Brain microvascular endothelial cell (primary cell): ENCODE results near the gene CCDC85B.

Experiments
- DNase-seq: peaks from one replicate; pipeline ENCODE4 v3.0.0-alpha.2; 2020
- H3K27ac ChIP-seq: fragments of 250-450 bp; sonication (Bioruptor Pico); 2 replicates; pipeline ENCODE4 v1.5.1; 2020; ENCODE audit warnings: mild to moderate bottlenecking, moderate library complexity
- H3K27me3 ChIP-seq: fragments of 250-450 bp; sonication (Bioruptor Pico); replicated peaks from 2 replicates; pipeline ENCODE4 v1.5.1; 2020; ENCODE audit warnings: mild to moderate bottlenecking
- H3K36me3 ChIP-seq: fragments of 250-450 bp; sonication (Bioruptor Pico); replicated peaks from 2 replicates; pipeline ENCODE4 v1.5.1; 2020; ENCODE audit warnings: mild to moderate bottlenecking
- H3K4me3 ChIP-seq: 2 replicates; pipeline ENCODE4 v1.5.1; 2011; ENCODE audit warnings: low read depth, mild to moderate bottlenecking, control low read depth, low read length, moderate library complexity
- in situ Hi-C: cut with HindIII; loops from 2 replicates; pipeline ENCODE4 v1.10.0; 2017; ENCODE audit warnings: low sequenced_read_pairs, low pct_ligation_motif_present
- TF ChIP-seq, protein P1 (sequence below): IDR thresholded peaks from 2 replicates; pipeline ENCODE4 v1.5.1; 2011; ENCODE audit warnings: low read depth, mild to moderate bottlenecking, moderate library complexity, low read length, control low read depth, inconsistent platforms; ENCODE audit errors: missing control alignments

Gene CCDC85B

GRCh38 chr11:65911682-65912568 is 21.5 kb downstream of the CCDC85B start:
- H3K27me3 ChIP-seq: no peaks in the 10 kb centered on the region
- TF ChIP-seq, protein P1, sequence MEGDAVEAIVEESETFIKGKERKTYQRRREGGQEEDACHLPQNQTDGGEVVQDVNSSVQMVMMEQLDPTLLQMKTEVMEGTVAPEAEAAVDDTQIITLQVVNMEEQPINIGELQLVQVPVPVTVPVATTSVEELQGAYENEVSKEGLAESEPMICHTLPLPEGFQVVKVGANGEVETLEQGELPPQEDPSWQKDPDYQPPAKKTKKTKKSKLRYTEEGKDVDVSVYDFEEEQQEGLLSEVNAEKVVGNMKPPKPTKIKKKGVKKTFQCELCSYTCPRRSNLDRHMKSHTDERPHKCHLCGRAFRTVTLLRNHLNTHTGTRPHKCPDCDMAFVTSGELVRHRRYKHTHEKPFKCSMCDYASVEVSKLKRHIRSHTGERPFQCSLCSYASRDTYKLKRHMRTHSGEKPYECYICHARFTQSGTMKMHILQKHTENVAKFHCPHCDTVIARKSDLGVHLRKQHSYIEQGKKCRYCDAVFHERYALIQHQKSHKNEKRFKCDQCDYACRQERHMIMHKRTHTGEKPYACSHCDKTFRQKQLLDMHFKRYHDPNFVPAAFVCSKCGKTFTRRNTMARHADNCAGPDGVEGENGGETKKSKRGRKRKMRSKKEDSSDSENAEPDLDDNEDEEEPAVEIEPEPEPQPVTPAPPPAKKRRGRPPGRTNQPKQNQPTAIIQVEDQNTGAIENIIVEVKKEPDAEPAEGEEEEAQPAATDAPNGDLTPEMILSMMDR: peak; percentile 42
- H3K27ac ChIP-seq: peak overlapping the region; percentile 14
- H3K4me3 ChIP-seq: no peak overlapping the region
- no peak for DNase-seq
- H3K36me3 ChIP-seq: no peaks in the 10 kb centered on the region
- in situ Hi-C loops: no loop called here

GRCh38 chr11:65912845-65913244 is 22.4 kb downstream of the CCDC85B start:
- DNase-seq: peak; percentile 59
- TF ChIP-seq, protein P1: no peak
- Histone ChIP-seq H3K27me3 (no peaks in the 10 kb centered on the region), H3K36me3 (no peaks in the 10 kb centered on the region), H3K27ac (peak overlapping the region; percentile 57), H3K4me3 (no peak overlapping the region)
- in situ Hi-C loops: no loop called here

- in situ Hi-C loops: no loop called here
- no peaks in the 10 kb centered on the region for H3K27me3 ChIP-seq
- TF ChIP-seq, protein P1: no peak
- H3K4me3 ChIP-seq: no peak overlapping the region
- H3K36me3 ChIP-seq: no peaks in the 10 kb centered on the region
- H3K27ac ChIP-seq: peak overlapping the region; percentile 82
- DNase-seq: no peak
Measured at GRCh38 chr11:65915101-65915820, 24.8 kb downstream of the CCDC85B start.

DNA sequence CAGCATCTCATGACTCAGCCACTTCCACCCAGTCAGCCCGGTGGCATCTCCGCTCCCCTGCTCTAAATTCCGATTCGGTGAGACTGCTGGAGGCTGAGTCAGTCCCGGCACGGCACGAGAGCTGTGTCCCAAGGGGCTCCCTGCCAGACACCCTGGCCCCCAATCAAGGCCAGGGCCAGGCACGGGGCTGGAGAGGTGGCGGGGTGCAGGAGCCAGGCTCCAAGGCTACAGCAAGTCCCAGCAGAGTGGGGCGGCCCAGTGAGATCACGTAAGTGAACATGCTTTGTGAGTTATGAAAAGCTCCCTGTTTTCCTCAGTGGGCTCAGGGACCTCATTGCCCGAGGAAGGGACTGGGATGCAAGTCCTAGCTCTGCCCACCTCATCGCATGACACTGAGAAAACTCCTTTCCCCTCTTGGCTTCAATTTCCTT is 25.4 kb downstream of the CCDC85B start:
- in situ Hi-C loops: no loop called here
- DNase-seq: peak; percentile 96

GRCh38 chr11:65916391-65916790 is 25.9 kb downstream of the CCDC85B start:
- Histone ChIP-seq H3K27ac (peak overlapping the region; percentile 82), H3K36me3 (peaks cover under 1% of the 10 kb centered on the region), H3K27me3 (no peaks in the 10 kb centered on the region), H3K4me3 (no peak overlapping the region)
- no peak for DNase-seq
- in situ Hi-C loops: no loop called here
- TF ChIP-seq, protein P1: no peak

More for the DNA sequence above, 25.4 kb downstream of the CCDC85B start:
- Histone ChIP-seq H3K27me3 (no peaks in the 10 kb centered on the region), H3K36me3 (no peaks in the 10 kb centered on the region), H3K27ac (peak overlapping the region; percentile 82), H3K4me3 (peak overlapping the region; percentile 32)
- TF ChIP-seq, protein P1: no peak
